Neutrophil (primary cell): ENCODE results near the gene MTCL1.

Experiments
- H3K27ac ChIP-seq: fragments of 200-600 bp; sonication (generic); 2 replicates; pipeline ENCODE4 v1.5.1; 2016; ENCODE audit warnings: mild to moderate bottlenecking, moderate library complexity
- H3K27me3 ChIP-seq: fragments of 200-600 bp; sonication (generic); 2 replicates; pipeline ENCODE4 v1.6.0; 2016; ENCODE audit warnings: mild to moderate bottlenecking
- H3K36me3 ChIP-seq: fragments of 200-600 bp; sonication (generic); 2 replicates; pipeline ENCODE4 v1.5.1; 2017
- H3K4me1 ChIP-seq, 2 experiments: fragments of 200-600 bp in 1 of 2; sonication (generic) in 1 of 2; 1 replicate in 1 of 2; 2 replicates in 1 of 2; pipeline versions ENCODE4 v1.5.1 to v1.6.1; 2013 to 2016; ENCODE audit warnings: low read depth in 1 of 2, low read length in 1 of 2, mild to moderate bottlenecking in 1 of 2, moderate library complexity in 1 of 2; ENCODE audit not compliant: control insufficient read depth in 1 of 2, insufficient read depth in 1 of 2
- H3K4me3 ChIP-seq, 2 experiments: fragments of 200-600 bp in 1 of 2; sonication (generic) in 1 of 2; 1 replicate in 1 of 2; 2 replicates in 1 of 2; pipeline ENCODE4 v1.5.1; 2013 to 2016; ENCODE audit warnings: low read depth in 1 of 2, low read length in 1 of 2, mild to moderate bottlenecking in 1 of 2, moderate library complexity in 1 of 2
- H3K9me3 ChIP-seq: fragments of 200-600 bp; sonication (generic); 2 replicates; pipeline ENCODE4 v1.5.1; 2016
- CTCF ChIP-seq: fragments of 200-600 bp; sonication (generic); IDR thresholded peaks from 2 replicates; pipeline ENCODE4 v1.5.1; 2016; ENCODE audit warnings: antibody characterized with exemption

MTCL1 gene

GRCh38 chr18:8821531-8821930 lies 116.2 kb downstream of the MTCL1 start:
- no peaks in the 10 kb centered on the region for H3K4me1 ChIP-seq

GRCh38 chr18:8822643-8823042 lies 117.3 kb downstream of the MTCL1 start:
- Histone ChIP-seq H3K36me3 (no peaks in the 10 kb centered on the region), H3K27me3 (no peaks in the 10 kb centered on the region), H3K4me1 (no peaks in the 10 kb centered on the region), H3K27ac (no peak overlapping the region), H3K4me3 (no peak overlapping the region), H3K9me3 (no peaks in the 10 kb centered on the region)
- no peak for TF ChIP-seq CTCF

More at GRCh38 chr18:8821531-8821930, 116.2 kb downstream of the MTCL1 start:
- no peak for TF ChIP-seq CTCF
- H3K36me3 ChIP-seq = no peaks in the 10 kb centered on the region
- no peaks in the 10 kb centered on the region for H3K9me3 ChIP-seq
- H3K27ac ChIP-seq = no peak overlapping the region
- H3K27me3 ChIP-seq = no peaks in the 10 kb centered on the region
- no peak overlapping the region for H3K4me3 ChIP-seq

- H3K9me3 ChIP-seq = no peaks in the 10 kb centered on the region
- H3K4me3 ChIP-seq = no peak overlapping the region
- no peaks in the 10 kb centered on the region for H3K27me3 ChIP-seq
- H3K4me1 ChIP-seq = peaks cover 0 to under 1% of the 10 kb centered on the region in 2 experiments
- no peaks in the 10 kb centered on the region for H3K36me3 ChIP-seq
- no peak for TF ChIP-seq CTCF
- H3K27ac ChIP-seq = no peak overlapping the region
Observed at GRCh38 chr18:8823530-8823929, 118.2 kb downstream of the MTCL1 start.

- Histone ChIP-seq H3K27ac (no peak overlapping the region), H3K27me3 (no peaks in the 10 kb centered on the region), H3K36me3 (no peaks in the 10 kb centered on the region), H3K9me3 (no peaks in the 10 kb centered on the region), H3K4me1 (peaks cover 3 to 7% of the 10 kb centered on the region in 2 experiments), H3K4me3 (no peak overlapping the region)
- no peak for TF ChIP-seq CTCF
Observed at GRCh38 chr18:8824846-8825245, 119.5 kb downstream of the MTCL1 start.

GRCh38 chr18:8825273-8825672 lies 119.9 kb downstream of the MTCL1 start:
- no peaks in the 10 kb centered on the region for H3K36me3 ChIP-seq
- H3K4me3 ChIP-seq = no peak overlapping the region
- no peaks in the 10 kb centered on the region for H3K27me3 ChIP-seq
- H3K4me1 ChIP-seq = peaks cover 3 to 7% of the 10 kb centered on the region in 2 experiments
- H3K27ac ChIP-seq = no peak overlapping the region
- H3K9me3 ChIP-seq = no peaks in the 10 kb centered on the region
- no peak for TF ChIP-seq CTCF
